ENCODE measurements around the gene MARS1. TPM values are rescaled to one million over a fixed set of nuclear protein-coding genes. Genes with fewer than 3 reads are reported as not detected.

Gene MARS1
- total RNA-seq, 6 experiments from 2014 or later, result 53.4 to 66.6 (median 60.4) TPM

DNA sequence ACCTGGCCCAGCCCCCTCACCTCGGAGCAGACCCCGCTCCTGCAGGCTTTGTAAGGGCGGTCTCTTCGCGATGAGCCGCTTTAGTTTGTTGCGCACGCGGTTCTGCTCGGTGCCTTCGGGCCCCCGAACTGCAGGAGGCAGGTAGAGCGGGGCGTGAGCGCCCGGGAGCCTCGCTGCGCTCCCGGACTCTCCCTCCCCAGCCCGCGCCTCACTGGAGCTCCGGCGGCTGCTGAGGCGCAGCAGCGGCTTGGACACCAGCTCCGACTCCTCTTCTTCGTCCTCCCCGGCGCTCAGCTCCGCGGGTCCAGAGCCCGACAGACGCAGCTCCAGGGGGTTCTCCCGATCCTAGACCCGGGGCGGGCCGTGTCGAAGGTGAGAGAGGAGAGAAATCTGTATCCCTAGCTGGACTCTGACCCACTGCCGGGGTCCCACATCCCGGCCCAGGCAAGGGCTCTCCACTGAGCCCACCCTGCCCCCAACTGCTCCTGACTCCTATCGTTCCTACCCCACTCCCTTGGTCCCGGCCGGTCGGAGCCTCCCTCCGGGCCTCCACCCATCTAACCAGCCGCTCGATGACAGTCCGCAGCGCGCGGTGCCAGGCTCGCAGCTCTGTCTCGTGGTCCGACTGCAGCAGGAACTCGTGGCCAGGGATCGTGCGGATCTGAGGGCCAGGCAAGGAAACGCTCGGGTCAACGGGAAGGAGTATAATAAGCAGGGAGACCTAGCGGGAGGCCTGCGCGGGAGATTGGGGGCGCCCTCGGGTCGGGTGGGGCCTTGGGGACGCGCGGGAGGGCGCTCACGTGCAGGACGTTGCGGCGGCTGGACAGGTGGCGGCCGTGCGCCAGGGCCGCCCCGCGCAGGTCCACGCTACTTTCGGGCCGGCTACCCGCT is 12.4 kb upstream of the MARS1 start:
- no peak for TF ChIP-seq POLR2A (IDR thresholded peaks at IDR 0.05)
- TF ChIP-seq, protein P1, sequence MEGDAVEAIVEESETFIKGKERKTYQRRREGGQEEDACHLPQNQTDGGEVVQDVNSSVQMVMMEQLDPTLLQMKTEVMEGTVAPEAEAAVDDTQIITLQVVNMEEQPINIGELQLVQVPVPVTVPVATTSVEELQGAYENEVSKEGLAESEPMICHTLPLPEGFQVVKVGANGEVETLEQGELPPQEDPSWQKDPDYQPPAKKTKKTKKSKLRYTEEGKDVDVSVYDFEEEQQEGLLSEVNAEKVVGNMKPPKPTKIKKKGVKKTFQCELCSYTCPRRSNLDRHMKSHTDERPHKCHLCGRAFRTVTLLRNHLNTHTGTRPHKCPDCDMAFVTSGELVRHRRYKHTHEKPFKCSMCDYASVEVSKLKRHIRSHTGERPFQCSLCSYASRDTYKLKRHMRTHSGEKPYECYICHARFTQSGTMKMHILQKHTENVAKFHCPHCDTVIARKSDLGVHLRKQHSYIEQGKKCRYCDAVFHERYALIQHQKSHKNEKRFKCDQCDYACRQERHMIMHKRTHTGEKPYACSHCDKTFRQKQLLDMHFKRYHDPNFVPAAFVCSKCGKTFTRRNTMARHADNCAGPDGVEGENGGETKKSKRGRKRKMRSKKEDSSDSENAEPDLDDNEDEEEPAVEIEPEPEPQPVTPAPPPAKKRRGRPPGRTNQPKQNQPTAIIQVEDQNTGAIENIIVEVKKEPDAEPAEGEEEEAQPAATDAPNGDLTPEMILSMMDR (IDR thresholded peaks at IDR 0.05), result no peak
- 10% methylated on average over 40 of the region's 84 CpGs for WGBS (ENCODE audit: insufficient coverage, low coverage, low lambda C conversion rate, missing lambda C conversion rate)
- Histone ChIP-seq H3K27ac (no peak overlapping the region), H3K4me1 (peaks cover 0 to 13% (median 5%) of the 10 kb centered on the region in 4 donors), H3K36me3 (no peaks in the 10 kb centered on the region), H3K27me3 (peaks cover 0 to 14% of the 10 kb centered on the region in 2 donors), H3K9me3 (no peaks in the 10 kb centered on the region), H3K4me3 (peak overlapping the region; percentile 25 to 42 (median 29))
- ATAC-seq (peak; percentile 44 to 65 (median 54)), DNase-seq (peak in 1 of 3 donors; percentile 54)
- intact Hi-C loops (cut with DNase I), result no loop called here

DNA sequence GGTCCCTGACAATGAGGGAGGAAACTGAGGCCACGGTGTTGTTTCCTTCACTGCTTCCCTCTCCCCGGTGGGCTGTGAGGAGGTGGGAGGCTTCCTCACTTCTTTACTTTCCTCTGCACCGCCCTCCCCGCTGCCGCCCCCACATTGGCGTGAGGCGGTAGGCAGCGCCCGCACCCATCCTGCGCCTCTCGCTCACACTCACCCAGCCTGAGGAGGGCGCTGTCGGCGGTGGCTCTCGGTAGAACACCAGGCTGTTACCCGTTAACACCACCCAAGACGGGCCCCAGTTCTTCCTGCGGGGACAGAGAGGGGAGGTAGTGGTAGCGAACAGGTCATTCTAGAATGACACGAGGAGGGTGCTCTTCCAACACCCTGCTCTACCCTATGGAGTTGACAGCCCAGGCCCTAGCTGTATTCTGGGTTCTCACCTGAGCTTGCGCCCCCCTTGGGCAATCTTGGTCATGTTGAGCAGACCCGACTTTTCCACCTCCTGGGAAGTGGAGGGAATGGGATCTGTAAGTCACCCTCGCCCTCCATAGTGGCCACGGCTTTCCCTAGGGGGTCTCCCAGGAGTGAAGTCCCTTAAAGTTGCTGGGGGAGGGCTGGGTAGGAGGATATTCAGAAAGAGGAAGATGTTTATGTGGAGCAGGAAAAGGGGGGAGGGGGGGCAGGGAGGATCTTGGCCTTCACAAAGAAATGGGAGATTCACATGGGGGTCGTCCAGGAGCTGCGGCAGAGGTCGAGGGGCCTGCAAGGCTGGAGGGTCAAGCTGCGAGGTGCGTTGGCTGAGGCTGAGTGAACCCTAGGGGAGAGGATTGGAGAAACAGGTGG is 11.5 kb upstream of the MARS1 start:
- Histone ChIP-seq H3K27ac (peak overlapping the region; percentile 26 to 73 (median 66)), H3K27me3 (peaks cover 0 to 14% of the 10 kb centered on the region in 2 donors), H3K9me3 (no peaks in the 10 kb centered on the region), H3K4me1 (peaks cover 0 to 13% (median 5%) of the 10 kb centered on the region in 4 donors), H3K36me3 (no peaks in the 10 kb centered on the region), H3K4me3 (peak overlapping the region; percentile 25 to 42 (median 29))
- 23% methylated on average over 25 of the region's 29 CpGs for WGBS (ENCODE audit: insufficient coverage, low coverage, low lambda C conversion rate, missing lambda C conversion rate)
- peak in 1 of 3 donors; percentile 42 for DNase-seq
- intact Hi-C loops (cut with DNase I), result no loop called here
- peak; percentile 2 to 11 (median 6) for ATAC-seq
- no peak for TF ChIP-seq POLR2A (IDR thresholded peaks at IDR 0.05)
- TF ChIP-seq, protein P1 (IDR thresholded peaks at IDR 0.05), result peak in 2 of 4 donors; percentile 12 to 25

DNA sequence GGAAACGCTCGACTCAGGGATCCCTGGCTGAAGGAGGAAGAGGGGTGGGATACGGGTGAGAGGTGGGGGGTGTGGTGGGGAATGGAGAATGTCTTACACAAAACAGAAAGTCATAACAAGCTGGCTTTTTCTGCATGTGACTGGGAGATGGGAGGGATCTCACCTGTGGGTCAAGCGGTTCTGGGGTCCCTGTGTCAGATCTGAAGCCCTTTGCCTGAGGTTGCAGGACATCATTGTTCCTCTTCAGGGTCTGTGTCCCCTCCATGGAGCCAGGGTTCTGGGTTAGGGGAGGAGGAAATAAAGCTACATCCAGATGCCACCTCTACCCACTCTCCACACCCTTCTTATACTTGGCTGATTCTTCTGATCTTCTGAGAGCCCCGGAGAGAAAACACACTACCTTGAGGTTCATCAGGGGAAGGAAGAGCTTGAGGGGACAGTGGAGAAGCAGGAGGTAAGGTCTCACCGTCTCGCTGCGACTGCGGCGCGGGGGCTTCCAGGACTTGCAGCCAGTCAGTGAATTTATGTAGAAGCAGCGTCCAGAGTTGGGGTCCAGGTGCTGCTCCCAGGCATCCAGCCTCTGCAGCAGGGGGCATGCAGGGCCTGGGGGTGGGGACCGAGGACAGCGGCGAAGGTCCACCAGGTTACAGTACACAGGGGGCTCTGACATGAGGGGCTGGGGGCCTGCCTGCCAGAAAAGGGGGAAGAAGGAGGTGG is 10.7 kb upstream of the MARS1 start:
- no peak for ATAC-seq
- Histone ChIP-seq H3K4me3 (peak overlapping the region; percentile 25 to 42 (median 29)), H3K36me3 (no peaks in the 10 kb centered on the region), H3K27me3 (peaks cover 0 to 14% of the 10 kb centered on the region in 2 donors), H3K9me3 (no peaks in the 10 kb centered on the region), H3K4me1 (peaks cover 0 to 13% (median 5%) of the 10 kb centered on the region in 4 donors), H3K27ac (peak overlapping the region; percentile 26 to 73 (median 66))
- intact Hi-C loops (cut with DNase I), result no loop called here
- no peak for DNase-seq
- 53% methylated on average over 4 of the region's 15 CpGs for WGBS (ENCODE audit: insufficient coverage, low coverage, low lambda C conversion rate, missing lambda C conversion rate)
- TF ChIP-seq POLR2A (IDR thresholded peaks at IDR 0.05), result no peak
- TF ChIP-seq, protein P1 (IDR thresholded peaks at IDR 0.05), result no peak
